ENCODE data around the gene TTN. TPM values are rescaled to one million over a fixed set of nuclear protein-coding genes. Genes with fewer than 3 reads are reported as not detected.

Gene TTN
- total and polyA plus RNA-seq, 4 donors, result 0.01 to 3.0 (median 0.80) TPM

DNA sequence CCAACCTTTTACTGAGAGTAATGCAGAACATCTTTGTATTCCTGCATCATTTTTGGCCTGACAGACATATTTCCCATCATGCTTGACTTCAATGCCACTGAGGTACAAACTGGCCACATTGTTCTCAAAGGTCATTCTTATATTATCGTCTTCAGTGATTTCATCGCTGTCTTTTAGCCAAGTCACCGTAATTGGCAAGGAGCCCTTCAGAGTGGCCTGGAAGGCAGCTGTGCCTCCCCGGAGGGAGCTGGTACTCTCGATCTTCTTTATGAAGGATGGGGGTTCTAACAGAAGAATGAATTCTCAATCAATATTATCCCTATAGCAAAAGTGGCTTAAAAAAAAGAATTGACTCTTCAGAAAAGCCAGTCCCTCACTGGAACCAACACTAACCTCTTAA, 75.9 kb downstream of the TTN start:
- Histone ChIP-seq H3K27ac (ENCODE audit: low read depth in 1 of 2, low read length in 2 of 2) (no peak overlapping the region), H3K27me3 (ENCODE audit: control insufficient read depth in 4 of 4, insufficient read depth in 4 of 4, low read length in 3 of 4) (peaks cover 0 to 8% (median 0%) of the 10 kb centered on the region in 4 donors), H3K4me3 (ENCODE audit: low read depth in 1 of 3, low read length in 3 of 3) (no peak overlapping the region), H3K9me3 (ENCODE audit: control insufficient read depth in 4 of 4, low read length in 3 of 4) (peaks cover 0 to 6% (median 0%) of the 10 kb centered on the region in 4 donors), H3K4me1 (ENCODE audit: control insufficient read depth in 4 of 4, insufficient read depth in 4 of 4, low read length in 3 of 4) (no peaks in the 10 kb centered on the region), H3K9ac (ENCODE audit: low read depth in 1 of 2, low read length in 2 of 2) (no peak overlapping the region), H3K36me3 (ENCODE audit: control insufficient read depth in 4 of 4, insufficient read depth in 3 of 4, low read depth in 1 of 4, low read length in 3 of 4) (no peaks in the 10 kb centered on the region)
- no peak for TF ChIP-seq NR2F2 (IDR thresholded peaks at IDR 0.05)
- TF ChIP-seq, protein P1, sequence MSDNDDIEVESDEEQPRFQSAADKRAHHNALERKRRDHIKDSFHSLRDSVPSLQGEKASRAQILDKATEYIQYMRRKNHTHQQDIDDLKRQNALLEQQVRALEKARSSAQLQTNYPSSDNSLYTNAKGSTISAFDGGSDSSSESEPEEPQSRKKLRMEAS (IDR thresholded peaks at IDR 0.05), result no peak
- no peak for TF ChIP-seq EGR1 (IDR thresholded peaks at IDR 0.05; ENCODE audit: low read depth in 2 of 2)
- TF ChIP-seq ATF3 (IDR thresholded peaks at IDR 0.05), result no peak
- TF ChIP-seq JUND (IDR thresholded peaks at IDR 0.05), result no peak
- TF ChIP-seq HNF4G (IDR thresholded peaks at IDR 0.05), result no peak
- TF ChIP-seq RAD21 (IDR thresholded peaks at IDR 0.05), result no peak
- no peak for DNase-seq (ENCODE audit: low spot score)
- 90% methylated on average over 5 of the region's 5 CpGs for WGBS

- H3K27ac ChIP-seq (ENCODE audit: low read depth in 1 of 2, low read length in 2 of 2), result no peak overlapping the region
- H3K4me3 ChIP-seq (ENCODE audit: low read depth in 1 of 3, low read length in 3 of 3), result no peak overlapping the region
- 76% methylated on average over 2 of the region's 2 CpGs for WGBS
- no peaks in the 10 kb centered on the region for H3K4me1 ChIP-seq (ENCODE audit: control insufficient read depth in 4 of 4, insufficient read depth in 4 of 4, low read length in 3 of 4)
- peaks cover 0 to 8% (median 0%) of the 10 kb centered on the region in 4 donors for H3K27me3 ChIP-seq (ENCODE audit: control insufficient read depth in 4 of 4, insufficient read depth in 4 of 4, low read length in 3 of 4)
- DNase-seq (ENCODE audit: low spot score), result no peak
- peaks cover 0 to 6% (median 0%) of the 10 kb centered on the region in 4 donors for H3K9me3 ChIP-seq (ENCODE audit: control insufficient read depth in 4 of 4, low read length in 3 of 4)
- H3K36me3 ChIP-seq (ENCODE audit: control insufficient read depth in 4 of 4, insufficient read depth in 3 of 4, low read depth in 1 of 4, low read length in 3 of 4), result no peaks in the 10 kb centered on the region
- no peak overlapping the region for H3K9ac ChIP-seq (ENCODE audit: low read depth in 1 of 2, low read length in 2 of 2)
- TF ChIP-seq NR2F2 (IDR thresholded peaks at IDR 0.05) (no peak), SP1 (IDR thresholded peaks at IDR 0.05) (no peak), RAD21 (IDR thresholded peaks at IDR 0.05) (no peak), HNF4A (conservative IDR thresholded peaks at IDR 0.05) (no peak), JUND (IDR thresholded peaks at IDR 0.05) (no peak), GABPA (IDR thresholded peaks at IDR 0.05 in 1 of 2, conservative IDR thresholded peaks at IDR 0.05 in 1 of 2) (no peak), HNF4G (IDR thresholded peaks at IDR 0.05) (no peak), FOXA2 (IDR thresholded peaks at IDR 0.05) (no peak), RXRA (IDR thresholded peaks at IDR 0.05) (no peak), YY1 (IDR thresholded peaks at IDR 0.05) (no peak), FOXA1 (IDR thresholded peaks at IDR 0.05) (no peak), EGR1 (IDR thresholded peaks at IDR 0.05; ENCODE audit: low read depth in 2 of 2) (no peak), ZBTB33 (IDR thresholded peaks at IDR 0.05) (no peak), TAF1 (conservative IDR thresholded peaks at IDR 0.05) (no peak)
- TF ChIP-seq, protein P2, sequence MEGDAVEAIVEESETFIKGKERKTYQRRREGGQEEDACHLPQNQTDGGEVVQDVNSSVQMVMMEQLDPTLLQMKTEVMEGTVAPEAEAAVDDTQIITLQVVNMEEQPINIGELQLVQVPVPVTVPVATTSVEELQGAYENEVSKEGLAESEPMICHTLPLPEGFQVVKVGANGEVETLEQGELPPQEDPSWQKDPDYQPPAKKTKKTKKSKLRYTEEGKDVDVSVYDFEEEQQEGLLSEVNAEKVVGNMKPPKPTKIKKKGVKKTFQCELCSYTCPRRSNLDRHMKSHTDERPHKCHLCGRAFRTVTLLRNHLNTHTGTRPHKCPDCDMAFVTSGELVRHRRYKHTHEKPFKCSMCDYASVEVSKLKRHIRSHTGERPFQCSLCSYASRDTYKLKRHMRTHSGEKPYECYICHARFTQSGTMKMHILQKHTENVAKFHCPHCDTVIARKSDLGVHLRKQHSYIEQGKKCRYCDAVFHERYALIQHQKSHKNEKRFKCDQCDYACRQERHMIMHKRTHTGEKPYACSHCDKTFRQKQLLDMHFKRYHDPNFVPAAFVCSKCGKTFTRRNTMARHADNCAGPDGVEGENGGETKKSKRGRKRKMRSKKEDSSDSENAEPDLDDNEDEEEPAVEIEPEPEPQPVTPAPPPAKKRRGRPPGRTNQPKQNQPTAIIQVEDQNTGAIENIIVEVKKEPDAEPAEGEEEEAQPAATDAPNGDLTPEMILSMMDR (IDR thresholded peaks at IDR 0.05; ENCODE audit: low read depth, low read length, missing input control), result no peak
- TF ChIP-seq, protein P1 (IDR thresholded peaks at IDR 0.05), result no peak
- TF ChIP-seq, protein P3, sequence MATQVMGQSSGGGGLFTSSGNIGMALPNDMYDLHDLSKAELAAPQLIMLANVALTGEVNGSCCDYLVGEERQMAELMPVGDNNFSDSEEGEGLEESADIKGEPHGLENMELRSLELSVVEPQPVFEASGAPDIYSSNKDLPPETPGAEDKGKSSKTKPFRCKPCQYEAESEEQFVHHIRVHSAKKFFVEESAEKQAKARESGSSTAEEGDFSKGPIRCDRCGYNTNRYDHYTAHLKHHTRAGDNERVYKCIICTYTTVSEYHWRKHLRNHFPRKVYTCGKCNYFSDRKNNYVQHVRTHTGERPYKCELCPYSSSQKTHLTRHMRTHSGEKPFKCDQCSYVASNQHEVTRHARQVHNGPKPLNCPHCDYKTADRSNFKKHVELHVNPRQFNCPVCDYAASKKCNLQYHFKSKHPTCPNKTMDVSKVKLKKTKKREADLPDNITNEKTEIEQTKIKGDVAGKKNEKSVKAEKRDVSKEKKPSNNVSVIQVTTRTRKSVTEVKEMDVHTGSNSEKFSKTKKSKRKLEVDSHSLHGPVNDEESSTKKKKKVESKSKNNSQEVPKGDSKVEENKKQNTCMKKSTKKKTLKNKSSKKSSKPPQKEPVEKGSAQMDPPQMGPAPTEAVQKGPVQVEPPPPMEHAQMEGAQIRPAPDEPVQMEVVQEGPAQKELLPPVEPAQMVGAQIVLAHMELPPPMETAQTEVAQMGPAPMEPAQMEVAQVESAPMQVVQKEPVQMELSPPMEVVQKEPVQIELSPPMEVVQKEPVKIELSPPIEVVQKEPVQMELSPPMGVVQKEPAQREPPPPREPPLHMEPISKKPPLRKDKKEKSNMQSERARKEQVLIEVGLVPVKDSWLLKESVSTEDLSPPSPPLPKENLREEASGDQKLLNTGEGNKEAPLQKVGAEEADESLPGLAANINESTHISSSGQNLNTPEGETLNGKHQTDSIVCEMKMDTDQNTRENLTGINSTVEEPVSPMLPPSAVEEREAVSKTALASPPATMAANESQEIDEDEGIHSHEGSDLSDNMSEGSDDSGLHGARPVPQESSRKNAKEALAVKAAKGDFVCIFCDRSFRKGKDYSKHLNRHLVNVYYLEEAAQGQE (IDR thresholded peaks at IDR 0.05), result no peak
Observed at GRCh38 chr2:178730049-178730448, 77.2 kb downstream of the TTN start.

All from liver (tissue), 9 donors.